ENCODE results near the gene POGZ. TPM values are rescaled to one million over a fixed set of nuclear protein-coding genes. Genes with fewer than 3 reads are reported as not detected.
A peak's percentile ranks its signal among the peaks of the same experiment; 100 is the strongest.

POGZ gene, protein sequence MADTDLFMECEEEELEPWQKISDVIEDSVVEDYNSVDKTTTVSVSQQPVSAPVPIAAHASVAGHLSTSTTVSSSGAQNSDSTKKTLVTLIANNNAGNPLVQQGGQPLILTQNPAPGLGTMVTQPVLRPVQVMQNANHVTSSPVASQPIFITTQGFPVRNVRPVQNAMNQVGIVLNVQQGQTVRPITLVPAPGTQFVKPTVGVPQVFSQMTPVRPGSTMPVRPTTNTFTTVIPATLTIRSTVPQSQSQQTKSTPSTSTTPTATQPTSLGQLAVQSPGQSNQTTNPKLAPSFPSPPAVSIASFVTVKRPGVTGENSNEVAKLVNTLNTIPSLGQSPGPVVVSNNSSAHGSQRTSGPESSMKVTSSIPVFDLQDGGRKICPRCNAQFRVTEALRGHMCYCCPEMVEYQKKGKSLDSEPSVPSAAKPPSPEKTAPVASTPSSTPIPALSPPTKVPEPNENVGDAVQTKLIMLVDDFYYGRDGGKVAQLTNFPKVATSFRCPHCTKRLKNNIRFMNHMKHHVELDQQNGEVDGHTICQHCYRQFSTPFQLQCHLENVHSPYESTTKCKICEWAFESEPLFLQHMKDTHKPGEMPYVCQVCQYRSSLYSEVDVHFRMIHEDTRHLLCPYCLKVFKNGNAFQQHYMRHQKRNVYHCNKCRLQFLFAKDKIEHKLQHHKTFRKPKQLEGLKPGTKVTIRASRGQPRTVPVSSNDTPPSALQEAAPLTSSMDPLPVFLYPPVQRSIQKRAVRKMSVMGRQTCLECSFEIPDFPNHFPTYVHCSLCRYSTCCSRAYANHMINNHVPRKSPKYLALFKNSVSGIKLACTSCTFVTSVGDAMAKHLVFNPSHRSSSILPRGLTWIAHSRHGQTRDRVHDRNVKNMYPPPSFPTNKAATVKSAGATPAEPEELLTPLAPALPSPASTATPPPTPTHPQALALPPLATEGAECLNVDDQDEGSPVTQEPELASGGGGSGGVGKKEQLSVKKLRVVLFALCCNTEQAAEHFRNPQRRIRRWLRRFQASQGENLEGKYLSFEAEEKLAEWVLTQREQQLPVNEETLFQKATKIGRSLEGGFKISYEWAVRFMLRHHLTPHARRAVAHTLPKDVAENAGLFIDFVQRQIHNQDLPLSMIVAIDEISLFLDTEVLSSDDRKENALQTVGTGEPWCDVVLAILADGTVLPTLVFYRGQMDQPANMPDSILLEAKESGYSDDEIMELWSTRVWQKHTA (N-terminal part only)
- 22.6 and 41.0 TPM in 2 replicates for total RNA-seq (ENCODE audit: low replicate concordance)

DNA sequence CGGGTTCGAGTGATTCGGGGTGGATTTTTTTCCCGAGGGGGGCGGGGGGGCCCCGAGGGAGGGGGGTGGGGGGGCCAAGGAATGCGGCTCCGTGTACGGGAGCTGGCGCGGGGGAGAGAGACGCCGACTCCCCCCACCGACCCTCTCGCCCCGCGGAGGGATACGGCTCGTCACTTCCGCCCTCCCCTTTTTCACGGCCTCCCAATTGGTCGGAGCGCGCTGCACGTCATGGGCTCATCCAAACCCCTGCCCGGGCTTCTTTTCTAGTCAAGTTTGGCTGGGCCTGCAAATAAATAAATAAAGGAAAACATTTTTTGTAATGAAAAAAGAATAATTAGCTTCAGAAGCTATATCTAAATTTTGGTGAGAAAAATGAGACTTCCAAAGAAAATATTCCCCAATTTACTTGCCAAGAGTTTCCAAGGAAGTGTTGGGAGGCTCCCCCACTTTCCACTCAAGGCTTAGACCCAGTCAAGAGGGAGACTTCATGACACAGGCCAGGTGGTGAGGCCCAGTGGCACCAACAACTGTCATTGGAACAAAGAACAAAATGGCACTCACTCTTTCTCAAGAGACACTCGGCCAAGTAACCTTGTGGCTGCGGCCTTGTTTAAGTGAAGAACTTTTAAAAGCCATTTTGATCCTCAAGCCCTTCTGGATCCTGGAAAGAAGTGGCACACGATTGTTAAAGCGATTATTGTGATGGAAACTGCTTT, at the start of gene POGZ:
TSS of gene POGZ (minus strand) at position 164 of the 716 bp plus-strand sequence. CDS start 17,290 bp downstream, outside the sequence.
- TF ChIP-seq, protein P1, sequence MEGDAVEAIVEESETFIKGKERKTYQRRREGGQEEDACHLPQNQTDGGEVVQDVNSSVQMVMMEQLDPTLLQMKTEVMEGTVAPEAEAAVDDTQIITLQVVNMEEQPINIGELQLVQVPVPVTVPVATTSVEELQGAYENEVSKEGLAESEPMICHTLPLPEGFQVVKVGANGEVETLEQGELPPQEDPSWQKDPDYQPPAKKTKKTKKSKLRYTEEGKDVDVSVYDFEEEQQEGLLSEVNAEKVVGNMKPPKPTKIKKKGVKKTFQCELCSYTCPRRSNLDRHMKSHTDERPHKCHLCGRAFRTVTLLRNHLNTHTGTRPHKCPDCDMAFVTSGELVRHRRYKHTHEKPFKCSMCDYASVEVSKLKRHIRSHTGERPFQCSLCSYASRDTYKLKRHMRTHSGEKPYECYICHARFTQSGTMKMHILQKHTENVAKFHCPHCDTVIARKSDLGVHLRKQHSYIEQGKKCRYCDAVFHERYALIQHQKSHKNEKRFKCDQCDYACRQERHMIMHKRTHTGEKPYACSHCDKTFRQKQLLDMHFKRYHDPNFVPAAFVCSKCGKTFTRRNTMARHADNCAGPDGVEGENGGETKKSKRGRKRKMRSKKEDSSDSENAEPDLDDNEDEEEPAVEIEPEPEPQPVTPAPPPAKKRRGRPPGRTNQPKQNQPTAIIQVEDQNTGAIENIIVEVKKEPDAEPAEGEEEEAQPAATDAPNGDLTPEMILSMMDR (IDR thresholded peaks at IDR 0.05; ENCODE audit: insufficient read depth, low read length) = no peak
- peak within 1 kb of the TSS; percentile 84 for H3K4me3 ChIP-seq (ENCODE audit: low read depth, low read length)
- peak; percentile 98 for DNase-seq (ENCODE audit: low read depth)

DNA sequence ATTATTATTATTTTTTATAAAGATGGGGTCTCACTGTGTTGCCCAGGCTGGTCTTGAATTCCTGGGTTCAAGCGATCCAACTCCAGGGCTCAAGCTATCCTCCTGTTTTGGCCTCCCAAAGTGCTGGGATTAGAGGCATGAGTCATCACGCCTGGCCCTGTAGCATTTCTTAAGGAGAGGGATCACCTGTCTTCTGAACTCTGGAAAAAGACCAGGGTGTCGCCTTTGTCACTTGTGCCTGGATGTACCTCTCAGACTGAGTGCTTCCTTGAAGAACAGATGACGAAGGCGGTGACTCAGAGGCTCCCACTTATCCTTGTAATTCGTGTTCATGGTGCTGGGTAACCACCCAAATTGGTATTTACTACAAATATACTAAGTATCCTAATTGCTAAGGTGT, 49.5 kb upstream of the POGZ start:
- H3K4me3 ChIP-seq (ENCODE audit: low read depth, low read length) = no peak overlapping the region
- TF ChIP-seq, protein P1 (IDR thresholded peaks at IDR 0.05; ENCODE audit: insufficient read depth, low read length) = no peak
- DNase-seq (ENCODE audit: low read depth) = no peak

DNA sequence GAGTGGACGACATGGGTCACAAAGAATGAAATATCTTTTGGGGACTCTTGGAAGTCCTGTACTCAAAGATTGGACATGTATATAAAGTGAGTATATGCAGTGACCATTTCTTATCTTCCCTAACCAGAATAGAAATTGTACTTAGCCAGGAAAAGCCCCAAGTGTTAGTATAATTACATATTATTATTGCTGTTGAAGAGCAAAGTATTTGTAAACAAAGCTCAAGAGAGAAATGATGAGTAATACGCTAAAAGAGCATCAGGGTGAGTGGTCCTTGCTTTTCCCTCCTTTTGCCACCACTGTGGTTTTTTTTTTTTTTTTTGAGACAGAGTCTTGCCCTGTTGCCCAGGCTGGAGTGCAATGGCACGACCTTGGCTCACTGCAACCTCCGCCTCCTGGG, 45.5 kb upstream of the POGZ start:
- DNase-seq (ENCODE audit: low read depth) = no peak
- TF ChIP-seq, protein P1 (IDR thresholded peaks at IDR 0.05; ENCODE audit: insufficient read depth, low read length) = no peak
- no peak overlapping the region for H3K4me3 ChIP-seq (ENCODE audit: low read depth, low read length)

DNA sequence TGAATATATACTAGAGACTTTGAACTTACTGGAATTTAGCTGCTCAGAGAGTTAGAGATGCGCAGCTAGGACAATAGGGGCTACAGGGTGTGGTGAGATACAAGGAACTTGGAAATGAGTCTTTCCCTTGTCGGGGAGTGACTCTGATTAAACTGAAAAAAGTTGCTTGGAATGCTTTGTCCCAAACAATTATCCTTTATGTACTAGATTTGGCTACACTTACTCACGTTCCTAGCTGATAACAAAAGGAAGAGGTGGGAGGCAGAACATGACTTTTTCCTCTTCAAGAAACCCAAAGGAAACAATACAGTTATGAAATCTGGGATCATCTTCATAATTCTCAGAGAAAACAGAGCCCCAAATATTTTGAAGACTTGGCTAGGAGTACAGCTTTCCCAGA, 45.0 kb upstream of the POGZ start:
- DNase-seq (ENCODE audit: low read depth) = peak; percentile 28
- no peak overlapping the region for H3K4me3 ChIP-seq (ENCODE audit: low read depth, low read length)
- TF ChIP-seq, protein P1 (IDR thresholded peaks at IDR 0.05; ENCODE audit: insufficient read depth, low read length) = no peak

DNA sequence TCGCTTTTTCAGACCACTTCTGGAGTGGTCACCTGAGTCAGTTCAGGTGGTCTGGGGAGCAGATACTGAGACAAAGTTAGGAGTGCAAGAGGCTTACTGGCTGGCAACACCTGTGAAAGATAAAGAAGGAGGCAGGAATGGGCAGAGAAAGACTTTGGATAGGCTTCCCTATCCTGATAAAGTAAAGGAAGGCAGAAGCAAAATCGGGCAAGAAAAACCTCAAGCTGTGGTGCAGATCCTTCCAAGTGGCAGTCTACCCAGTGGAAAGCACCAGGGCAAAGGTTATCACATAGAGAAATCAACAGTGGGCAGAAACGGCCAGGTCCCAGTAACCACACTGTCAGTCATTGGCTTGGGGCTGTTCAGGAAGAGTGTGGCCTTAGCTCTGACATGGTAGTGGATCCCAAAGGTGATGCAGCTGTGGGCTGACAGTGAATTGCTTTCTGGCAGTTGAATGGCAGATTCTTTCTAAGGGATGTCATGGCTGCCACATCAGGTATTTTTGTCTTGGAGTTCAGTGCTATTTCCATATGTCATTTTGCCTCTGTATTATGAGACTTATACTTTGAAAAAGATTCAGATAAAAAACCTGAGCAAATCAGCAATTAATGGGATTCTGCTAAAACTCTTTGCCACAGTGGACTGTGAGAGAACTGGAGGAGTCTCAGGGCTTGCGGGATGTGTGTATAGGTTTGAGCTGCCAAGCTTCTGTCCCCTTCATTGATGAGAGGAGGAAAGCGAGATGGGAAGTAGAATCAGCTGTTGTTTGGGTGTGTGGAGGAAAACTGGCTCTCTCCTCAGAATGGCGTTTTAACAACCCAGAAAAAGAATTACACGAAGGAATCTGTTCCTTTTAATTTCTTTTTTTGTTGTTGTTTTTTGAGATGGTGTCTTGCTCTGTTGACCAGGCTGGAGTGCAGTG, 43.8 kb upstream of the POGZ start:
- TF ChIP-seq, protein P1 (IDR thresholded peaks at IDR 0.05; ENCODE audit: insufficient read depth, low read length) = no peak
- H3K4me3 ChIP-seq (ENCODE audit: low read depth, low read length) = no peak overlapping the region
- DNase-seq (ENCODE audit: low read depth) = no peak
